ENCODE data around the gene GSG1L. TPM values are rescaled to one million over a fixed set of nuclear protein-coding genes. Genes with fewer than 3 reads are reported as not detected.
A peak's percentile ranks its signal among the peaks of the same experiment; 100 is the strongest.

Gene GSG1L
- not detected in 2 replicates for total RNA-seq (2011; cell fraction: chromatin; rRNA removed; ENCODE audit: low replicate concordance)
- total RNA-seq (2011; cell fraction: nucleolus; rRNA removed): not detected in 2 replicates
- total RNA-seq (2011; cell fraction: nucleoplasm; rRNA removed): not detected in 2 replicates
- not detected in 2 replicates for total RNA-seq (2014; rRNA removed)
- total RNA-seq (2014; rRNA removed; fragmentation: Illumina TruSeq; extraction: Trizol): not detected in 2 replicates
- not detected in 2 replicates for total RNA-seq (2015; rRNA removed; fragmentation: Illumina TruSeq; extraction: Trizol)
- not detected in 2 replicates for total RNA-seq (2021)
- polyA plus RNA-seq (2011; rRNA removed): not detected in 2 replicates
- polyA plus RNA-seq (2011; cell fraction: cytosol; rRNA removed): not detected in 2 replicates
- not detected in 2 replicates for polyA plus RNA-seq (2011; cell fraction: nucleus; rRNA removed)
- 0.04 TPM in 1 of 2 replicates, not detected in the other for polyA plus RNA-seq (2012)
- not detected in 2 replicates for polyA plus RNA-seq (2014; fragmentation: Illumina TruSeq; extraction: Trizol)
- polyA plus RNA-seq (2014; fragmentation: Nextera tagmentation; extraction: Ambion mirVana): not detected
- polyA plus RNA-seq (2014; rRNA removed): not detected in 2 replicates
- polyA minus RNA-seq (2011; rRNA and poly(A)+ RNA removed): 0.06 TPM in 1 of 2 replicates, not detected in the other
- polyA minus RNA-seq (2011; cell fraction: cytosol; rRNA and poly(A)+ RNA removed): not detected in 2 replicates
- polyA minus RNA-seq (2011; cell fraction: nucleus; rRNA and poly(A)+ RNA removed): not detected in 2 replicates
- percentile 10 among the genes with signal in this experiment for Bru-seq, nascent RNA
- percentile 4 among the genes with signal in this experiment for BruChase-seq, experiment 1, labeled RNA remaining after a 2-hour chase
- percentile 7 among the genes with signal in this experiment for BruChase-seq, experiment 2, labeled RNA remaining after a 6-hour chase
- long read RNA-seq, experiment 1: 0 reads
- long read RNA-seq, experiment 2: 0 reads
- long read RNA-seq, experiment 3: 0 reads

- H4K20me1 ChIP-seq (replicated peaks; ENCODE audit: control insufficient read depth, insufficient read depth, low read length): no peaks in the 10 kb centered on the region; the same call in 1 of the 2 replicates
- no peaks in the 10 kb centered on the region for H3K9me1 ChIP-seq (ENCODE audit: control insufficient read depth, insufficient read depth, low read length)
- H3K4me2 ChIP-seq (ENCODE audit: insufficient read depth, low read length): no peak within 1 kb of the TSS
- ChIA-PET POLR2A (interaction anchor here (1.0 kb wide), 1 partner anchor 11 kb away, joined by 4 read pairs; no protein-coding TSS in a partner anchor), CTCF (ENCODE audit: low intra/inter-chr PET ratio) (no interaction called here)
- H3K27me3 ChIP-seq (ENCODE audit: control insufficient read depth in 2 of 2, insufficient read depth in 2 of 2, low read length in 2 of 2): peaks cover 46 to 66% of the 10 kb centered on the region in 2 experiments
- no peaks in the 10 kb centered on the region for H3K9me3 ChIP-seq (replicated peaks; ENCODE audit: control insufficient read depth, insufficient read depth, low read depth, low read length)
- H3K9ac ChIP-seq (ENCODE audit: insufficient read depth in 1 of 2, low read depth in 2 of 2, low read length in 2 of 2): no peak within 1 kb of the TSS
- in situ Hi-C loops (cut with MboI): no loop called here
- no peak for FAIRE-seq
- WGBS (ENCODE audit: insufficient coverage, low coverage, missing lambda C conversion rate): 10% methylated on average over 15 of the region's 54 CpGs
- no peak for ATAC-seq
- no peaks in the 10 kb centered on the region for H3K4me1 ChIP-seq (replicated peaks in 1 of 2; ENCODE audit: control insufficient read depth in 2 of 2, insufficient read depth in 2 of 2, low read length in 2 of 2)
- BruUV-seq (replicated peaks): no TSS peak
- no peak within 1 kb of the TSS for H2AFZ ChIP-seq (ENCODE audit: low read depth, low read length)
- no peaks in the 10 kb centered on the region for H3K79me2 ChIP-seq (ENCODE audit: control insufficient read depth, insufficient read depth, low read length)
- intact Hi-C loops (cut with micrococcal nuclease): no loop called here
- H3K4me3 ChIP-seq: no peak within 1 kb of the TSS
- H3K27ac ChIP-seq (ENCODE audit: extremely low read depth, low read depth, low read length): no peak within 1 kb of the TSS
- no peaks in the 10 kb centered on the region for H3K36me3 ChIP-seq (ENCODE audit: control insufficient read depth, insufficient read depth, low read length)
- DNase-seq (ENCODE audit: extremely low read depth in 1 of 4, low spot score in 3 of 4): no peak
- TF ChIP-seq ZFPM2 (CRISPR knock-in tag; IDR thresholded peaks at IDR 0.05) (no peak), GATAD2B (IDR thresholded peaks at IDR 0.05; ENCODE audit: borderline replicate concordance) (no peak), ZNF655 (CRISPR knock-in tag; IDR thresholded peaks at IDR 0.05) (no peak), RBBP5 (IDR thresholded peaks at IDR 0.05; ENCODE audit: borderline replicate concordance, insufficient read depth, low read length, poor library complexity, severe bottlenecking) (no peak), MGA (IDR thresholded peaks at IDR 0.05) (no peak)
Observed at GRCh38 chr16:28063591-28064061, at the start of gene GSG1L. GSG1L (minus strand) TSS chr16:28063714; CDS start chr16:28063424, 290 bp downstream.

All from K562 (cell line).